K562 (cell line): ENCODE data around the gene WBP2NL. TPM values are rescaled to one million over a fixed set of nuclear protein-coding genes. Genes with fewer than 3 reads are reported as not detected.

Source experiments
- EP300 ChIP-seq: IDR thresholded peaks from 2 replicates; pipeline ENCODE4 v1.6.1; 2012; ENCODE audit warnings: low read length, improper control_type of control experiment
- KAT7 ChIP-seq: sonication (generic); formaldehyde crosslinking; IDR thresholded peaks from 2 replicates; pipeline ENCODE4 v1.8.0; 2022; ENCODE audit warnings: missing genetic modification reagents, mild to moderate bottlenecking, borderline replicate concordance
- POLR2AphosphoS2 ChIP-seq: IDR thresholded peaks from 2 replicates; pipeline ENCODE4 v1.6.1; 2012; ENCODE audit warnings: low read length, improper control_type of control experiment
- YBX1 ChIP-seq: fragments of 450-650 bp; IDR thresholded peaks from 2 replicates; pipeline ENCODE4 v1.7.1; 2016; ENCODE audit warnings: mild to moderate bottlenecking
- ZNF445 ChIP-seq: fragments of 250-450 bp; sonication (Bioruptor Pico); IDR thresholded peaks from 2 replicates; pipeline ENCODE4 v1.4.0; 2020; ENCODE audit warnings: low read depth, mild to moderate bottlenecking, moderate library complexity
- polyA plus RNA-seq, 8 experiments: library from polyadenylated mRNA; depleted of rRNA in 4 of 8; stranded (reverse) in 5 of 8; unstranded in 3 of 8; fragments of >200 nt; fragmentation: Nextera tagmentation in 2 of 8; fragmentation: Illumina TruSeq in 1 of 8; extraction: Ambion mirVana in 2 of 8; extraction: Trizol in 1 of 8; gene quantifications; 2 replicates each; pipeline versions ENCODE4 v1.2.1 to v1.2.3, GENCODE V29; 2011 to 2014; ENCODE audit warnings: inconsistent platforms in 1 of 8, missing spikeins in 1 of 8
- total RNA-seq, 7 experiments: library from RNA; depleted of rRNA in 6 of 7; stranded (reverse); fragments of >200 nt in 6 of 7; fragmentation: Illumina TruSeq in 2 of 7; extraction: Trizol in 2 of 7; gene quantifications; 2 replicates each; pipeline versions ENCODE4 v1.2.1 to v1.2.3, GENCODE V29; 2011 to 2021; ENCODE audit warnings: low replicate concordance in 1 of 7
- TF ChIP-seq, protein P1 (sequence below), 2 experiments: fragments of 450-650 bp in 1 of 2; sonication (generic) in 1 of 2; formaldehyde crosslinking in 1 of 2; IDR thresholded peaks; 2 replicates each; pipeline versions ENCODE4 v1.7.1 to v1.9.0; 2016 to 2022; ENCODE audit warnings: inconsistent platforms in 1 of 2, mild to moderate bottlenecking in 1 of 2, missing genetic modification reagents in 1 of 2
- TF ChIP-seq, protein P2 (sequence below): sonication (generic); formaldehyde crosslinking; IDR thresholded peaks from 2 replicates; pipeline ENCODE4 v1.8.0; 2022; ENCODE audit warnings: mild to moderate bottlenecking, low read depth, missing genetic modification reagents

Gene WBP2NL
- total and polyA plus RNA-seq, 9 of the 15 experiments (the other 6 are each of a cell fraction or from before 2014, with no cell fraction given): not detected

DNA sequence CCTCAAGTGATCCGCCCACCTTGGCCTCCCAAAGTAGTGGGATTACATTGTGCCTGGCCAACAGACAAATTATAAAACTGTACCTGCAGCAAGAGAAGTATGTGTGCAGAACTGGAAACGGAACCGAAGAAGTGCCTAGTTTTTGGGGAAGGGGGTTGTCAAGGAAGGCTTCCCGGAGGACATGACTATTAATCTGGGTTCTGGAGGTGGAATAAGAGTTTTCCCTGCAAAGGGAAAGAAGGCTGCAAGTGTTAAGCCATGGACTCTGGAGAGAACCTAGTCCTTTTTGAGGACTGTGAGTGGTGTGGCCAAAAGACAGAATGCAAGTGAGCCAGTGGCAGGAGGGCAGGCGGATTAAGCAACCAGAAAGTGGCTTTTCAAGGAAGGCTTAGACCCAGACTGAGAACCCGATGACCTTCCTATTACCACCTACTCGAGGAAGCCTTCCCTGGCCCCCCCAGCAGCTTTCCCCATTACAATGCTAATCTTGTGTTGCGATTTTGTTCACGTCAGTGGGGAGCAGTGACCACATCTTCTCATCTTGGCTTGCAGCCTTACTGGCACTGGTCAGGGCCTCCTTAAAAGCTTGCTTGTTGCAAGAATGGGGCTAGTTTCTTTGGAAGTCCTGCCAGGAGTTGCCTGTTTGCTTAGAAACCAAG lies 35.0 kb upstream of the WBP2NL start (continued):
- TF ChIP-seq, protein P1, sequence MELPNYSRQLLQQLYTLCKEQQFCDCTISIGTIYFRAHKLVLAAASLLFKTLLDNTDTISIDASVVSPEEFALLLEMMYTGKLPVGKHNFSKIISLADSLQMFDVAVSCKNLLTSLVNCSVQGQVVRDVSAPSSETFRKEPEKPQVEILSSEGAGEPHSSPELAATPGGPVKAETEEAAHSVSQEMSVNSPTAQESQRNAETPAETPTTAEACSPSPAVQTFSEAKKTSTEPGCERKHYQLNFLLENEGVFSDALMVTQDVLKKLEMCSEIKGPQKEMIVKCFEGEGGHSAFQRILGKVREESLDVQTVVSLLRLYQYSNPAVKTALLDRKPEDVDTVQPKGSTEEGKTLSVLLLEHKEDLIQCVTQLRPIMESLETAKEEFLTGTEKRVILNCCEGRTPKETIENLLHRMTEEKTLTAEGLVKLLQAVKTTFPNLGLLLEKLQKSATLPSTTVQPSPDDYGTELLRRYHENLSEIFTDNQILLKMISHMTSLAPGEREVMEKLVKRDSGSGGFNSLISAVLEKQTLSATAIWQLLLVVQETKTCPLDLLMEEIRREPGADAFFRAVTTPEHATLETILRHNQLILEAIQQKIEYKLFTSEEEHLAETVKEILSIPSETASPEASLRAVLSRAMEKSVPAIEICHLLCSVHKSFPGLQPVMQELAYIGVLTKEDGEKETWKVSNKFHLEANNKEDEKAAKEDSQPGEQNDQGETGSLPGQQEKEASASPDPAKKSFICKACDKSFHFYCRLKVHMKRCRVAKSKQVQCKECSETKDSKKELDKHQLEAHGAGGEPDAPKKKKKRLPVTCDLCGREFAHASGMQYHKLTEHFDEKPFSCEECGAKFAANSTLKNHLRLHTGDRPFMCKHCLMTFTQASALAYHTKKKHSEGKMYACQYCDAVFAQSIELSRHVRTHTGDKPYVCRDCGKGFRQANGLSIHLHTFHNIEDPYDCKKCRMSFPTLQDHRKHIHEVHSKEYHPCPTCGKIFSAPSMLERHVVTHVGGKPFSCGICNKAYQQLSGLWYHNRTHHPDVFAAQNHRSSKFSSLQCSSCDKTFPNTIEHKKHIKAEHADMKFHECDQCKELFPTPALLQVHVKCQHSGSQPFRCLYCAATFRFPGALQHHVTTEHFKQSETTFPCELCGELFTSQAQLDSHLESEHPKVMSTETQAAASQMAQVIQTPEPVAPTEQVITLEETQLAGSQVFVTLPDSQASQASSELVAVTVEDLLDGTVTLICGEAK (IDR thresholded peaks at IDR 0.05): no peak
- TF ChIP-seq, protein P1 (CRISPR knock-in tag; IDR thresholded peaks at IDR 0.05): no peak
- TF ChIP-seq POLR2AphosphoS2: no peak
- TF ChIP-seq ZNF445: no peak
- no peak for TF ChIP-seq EP300
- TF ChIP-seq YBX1: no peak
- no peak for TF ChIP-seq KAT7 (CRISPR knock-in tag)
- TF ChIP-seq, protein P2, sequence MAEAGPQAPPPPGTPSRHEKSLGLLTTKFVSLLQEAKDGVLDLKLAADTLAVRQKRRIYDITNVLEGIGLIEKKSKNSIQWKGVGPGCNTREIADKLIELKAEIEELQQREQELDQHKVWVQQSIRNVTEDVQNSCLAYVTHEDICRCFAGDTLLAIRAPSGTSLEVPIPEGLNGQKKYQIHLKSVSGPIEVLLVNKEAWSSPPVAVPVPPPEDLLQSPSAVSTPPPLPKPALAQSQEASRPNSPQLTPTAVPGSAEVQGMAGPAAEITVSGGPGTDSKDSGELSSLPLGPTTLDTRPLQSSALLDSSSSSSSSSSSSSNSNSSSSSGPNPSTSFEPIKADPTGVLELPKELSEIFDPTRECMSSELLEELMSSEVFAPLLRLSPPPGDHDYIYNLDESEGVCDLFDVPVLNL (CRISPR knock-in tag): no peak
